Thoracic aorta (tissue), 2 donors: ENCODE results near the gene SWSAP1. TPM values are rescaled to one million over a fixed set of nuclear protein-coding genes. Genes with fewer than 3 reads are reported as not detected.

Source experiments
- ATAC-seq: fragments of 150-250 bp; one replicate; pipeline ENCODE4 v1.8.0; 2017; ENCODE audit warnings: low read depth; ENCODE audit not compliant: insufficient number of reproducible peaks, low FRiP score
- DNase-seq: peaks from one replicate; pipeline ENCODE4 v3.0.0-alpha.2; 2020; ENCODE audit warnings: low spot score
- H3K27ac ChIP-seq, 2 donors: fragments of 200-600 bp; sonication (generic); 1 replicate in 1 of 2; 2 replicates in 1 of 2; pipeline ENCODE4 v1.5.1; 2016; ENCODE audit warnings: mild to moderate bottlenecking in 2 of 2, moderate library complexity in 2 of 2
- H3K27me3 ChIP-seq: fragments of 200-600 bp; sonication (generic); replicated peaks from 2 replicates; pipeline ENCODE4 v1.6.0; 2016; ENCODE audit warnings: mild to moderate bottlenecking; ENCODE audit not compliant: insufficient read depth
- H3K36me3 ChIP-seq: fragments of 200-600 bp; sonication (generic); one replicate; pipeline ENCODE4 v1.5.1; 2016
- H3K4me1 ChIP-seq, 2 donors: fragments of 200-600 bp; sonication (generic); 1 replicate in 1 of 2; 2 replicates in 1 of 2; pipeline versions ENCODE4 v1.5.1 to v1.6.0; 2016; ENCODE audit warnings: low read depth in 2 of 2, mild to moderate bottlenecking in 1 of 2; ENCODE audit not compliant: control insufficient read depth in 1 of 2
- H3K4me3 ChIP-seq: fragments of 200-600 bp; sonication (generic); 2 replicates; pipeline ENCODE4 v1.5.1; 2016; ENCODE audit warnings: mild to moderate bottlenecking
- H3K9me3 ChIP-seq: fragments of 200-600 bp; sonication (generic); 2 replicates; pipeline ENCODE4 v1.5.1; 2016
- CTCF ChIP-seq: fragments of 200-600 bp; sonication (generic); IDR thresholded peaks from one replicate; pipeline ENCODE4 v1.5.1; 2019; ENCODE audit warnings: antibody characterized with exemption
- total RNA-seq, 2 donors: library from RNA; depleted of rRNA; stranded (reverse); fragments of >200 nt; gene quantifications; one replicate each; pipeline versions ENCODE4 v1.1.0 to v1.2.3, GENCODE V29; 2016

Gene SWSAP1
- 1 to 10 TPM; 1.2 to 1.5 TPM for total RNA-seq

GRCh38 chr19:11374433-11375142 lies at the start of gene SWSAP1:
TSS of gene SWSAP1 (plus strand) at chr19:11374666. CDS start at chr19:11374681, 15 bp downstream.
- Histone ChIP-seq H3K36me3 (no peaks in the 10 kb centered on the region), H3K27me3 (no peaks in the 10 kb centered on the region), H3K4me3 (peak within 1 kb of the TSS; percentile 74), H3K4me1 (peaks cover 16 to 45% of the 10 kb centered on the region in 2 donors), H3K27ac (peak within 1 kb of the TSS; percentile 92 to 95), H3K9me3 (no peaks in the 10 kb centered on the region)
- no peak for TF ChIP-seq CTCF
- peak; percentile 94 for ATAC-seq
- DNase-seq, result peak; percentile 97

GRCh38 chr19:11324748-11325389 lies 49.6 kb upstream of the SWSAP1 start:
- DNase-seq (no peak), ATAC-seq (no peak)
- H3K27me3 ChIP-seq, result no peaks in the 10 kb centered on the region
- no peaks in the 10 kb centered on the region for H3K9me3 ChIP-seq
- peaks cover 10 to 14% of the 10 kb centered on the region in 2 donors for H3K4me1 ChIP-seq
- H3K4me3 ChIP-seq, result no peak overlapping the region
- peak overlapping the region; percentile 34 to 87 for H3K27ac ChIP-seq
- TF ChIP-seq CTCF, result no peak
- H3K36me3 ChIP-seq, result peaks cover 21% of the 10 kb centered on the region

GRCh38 chr19:11325544-11325943 lies 48.9 kb upstream of the SWSAP1 start:
- Histone ChIP-seq H3K27me3 (no peaks in the 10 kb centered on the region), H3K27ac (no peak overlapping the region), H3K4me3 (no peak overlapping the region), H3K4me1 (peaks cover 10 to 14% of the 10 kb centered on the region in 2 donors), H3K36me3 (peaks cover 23% of the 10 kb centered on the region), H3K9me3 (no peaks in the 10 kb centered on the region)
- no peak for ATAC-seq
- DNase-seq, result no peak
- TF ChIP-seq CTCF, result no peak

- H3K4me1 ChIP-seq, result no peaks in the 10 kb centered on the region
- H3K27me3 ChIP-seq, result no peaks in the 10 kb centered on the region
- ATAC-seq (no peak), DNase-seq (no peak)
- H3K36me3 ChIP-seq, result peaks cover 48% of the 10 kb centered on the region
- H3K4me3 ChIP-seq, result no peak overlapping the region
- no peak for TF ChIP-seq CTCF
- H3K9me3 ChIP-seq, result no peaks in the 10 kb centered on the region
- H3K27ac ChIP-seq, result no peak overlapping the region
Measured at GRCh38 chr19:11330127-11330526, 44.3 kb upstream of the SWSAP1 start.

GRCh38 chr19:11331502-11331901 lies 43.0 kb upstream of the SWSAP1 start:
- Histone ChIP-seq H3K9me3 (no peaks in the 10 kb centered on the region), H3K27me3 (no peaks in the 10 kb centered on the region), H3K4me1 (no peaks in the 10 kb centered on the region), H3K4me3 (no peak overlapping the region), H3K36me3 (peaks cover 56% of the 10 kb centered on the region), H3K27ac (no peak overlapping the region)
- TF ChIP-seq CTCF, result no peak
- ATAC-seq, result no peak
- no peak for DNase-seq
